Body of pancreas (tissue), 4 donors: ENCODE data around the gene RASGRF2. TPM values are rescaled to one million over a fixed set of nuclear protein-coding genes. Genes with fewer than 3 reads are reported as not detected.

Experiments
- ATAC-seq: fragments of 150-250 bp; one replicate; pipeline ENCODE4 v1.9.1; 2016
- DNase-seq, 4 donors: peaks; one replicate each; pipeline ENCODE4 v3.0.0-alpha.2; 2019
- H3K27ac ChIP-seq, 4 donors: fragments of 200-600 bp; sonication (generic); 1 replicate in 3 of 4; 2 replicates in 1 of 4; pipeline versions ENCODE4 v1.5.1 to v1.6.1; 2016 to 2019; ENCODE audit warnings: mild to moderate bottlenecking in 1 of 4, mixed read lengths in 1 of 4, moderate library complexity in 1 of 4
- H3K27me3 ChIP-seq, 2 donors: fragments of 200-600 bp; sonication (generic); one replicate each; pipeline ENCODE4 v1.6.0; 2016; ENCODE audit warnings: mild to moderate bottlenecking in 1 of 2
- H3K36me3 ChIP-seq, 2 donors: fragments of 200-600 bp; sonication (generic); replicated peaks in 1 of 2; 2 replicates each; pipeline ENCODE4 v1.5.1; 2016; ENCODE audit warnings: low read depth in 2 of 2; ENCODE audit not compliant: insufficient read depth in 1 of 2
- H3K4me1 ChIP-seq: fragments of 200-600 bp; sonication (generic); one replicate; pipeline ENCODE4 v1.6.0; 2016
- H3K4me3 ChIP-seq, 2 donors: fragments of 200-600 bp; sonication (generic); 1 replicate in 1 of 2; 2 replicates in 1 of 2; pipeline ENCODE4 v1.5.1; 2016 to 2019
- H3K9me3 ChIP-seq, 3 donors: fragments of 200-600 bp; sonication (generic); 1 replicate in 2 of 3; 2 replicates in 1 of 3; pipeline ENCODE4 v1.5.1; 2016
- CTCF ChIP-seq, 7 experiments: fragments of 450-650 bp in 4 of 7; fragments of 200-600 bp in 3 of 7; sonication (generic) in 3 of 7; IDR thresholded peaks; one replicate each; pipeline ENCODE4 v1.5.1; 2016 to 2019; ENCODE audit warnings: antibody characterized with exemption in 7 of 7
- POLR2A ChIP-seq, 3 donors: fragments of 450-650 bp; IDR thresholded peaks; one replicate each; pipeline ENCODE4 v1.6.1; 2016; ENCODE audit warnings: antibody characterized with exemption in 3 of 3, mild to moderate bottlenecking in 2 of 3
- WGBS, 2 donors: methylation state at CpG; one replicate each; pipeline ENCODE4 v1.1.5; 2017; 5-methylcytosine and 5-hydroxymethylcytosine counted together
- intact Hi-C: fragments of 100-400 bp; cut with DNase I; formaldehyde crosslinking; loops from one replicate; pipeline ENCODE4 v1.15.1; 2023
- total RNA-seq, 2 donors: library from RNA; depleted of rRNA; stranded (reverse); fragments of >200 nt; gene quantifications; one replicate each; pipeline ENCODE4 v1.1.0, GENCODE V29; 2016

The RASGRF2 gene
- total RNA-seq, 2 donors from 2014 or later = 1.6 to 3.6 TPM

GRCh38 chr5:80987078-80987766 lies 27.1 kb downstream of the RASGRF2 start:
- H3K4me1 ChIP-seq = no peaks in the 10 kb centered on the region
- H3K9me3 ChIP-seq = no peaks in the 10 kb centered on the region
- no peaks in the 10 kb centered on the region for H3K27me3 ChIP-seq
- H3K4me3 ChIP-seq = no peak overlapping the region
- no peak for ATAC-seq
- intact Hi-C loops = no loop called here
- no peaks in the 10 kb centered on the region for H3K36me3 ChIP-seq
- no peak for DNase-seq
- no peak for TF ChIP-seq CTCF (IDR thresholded peaks at IDR 0.05)
- TF ChIP-seq POLR2A (IDR thresholded peaks at IDR 0.05) = no peak
- no peak overlapping the region for H3K27ac ChIP-seq
- WGBS, 2 donors = 52 to 54% methylated on average over 7 of the region's 7 CpGs

GRCh38 chr5:80988419-80988935 lies 28.3 kb downstream of the RASGRF2 start:
- WGBS, 2 donors = 47 to 50% methylated on average over 2 of the region's 2 CpGs
- ATAC-seq (no peak), DNase-seq (no peak)
- intact Hi-C loops = no loop called here
- H3K4me1 ChIP-seq = no peaks in the 10 kb centered on the region
- H3K9me3 ChIP-seq = no peaks in the 10 kb centered on the region
- no peaks in the 10 kb centered on the region for H3K27me3 ChIP-seq
- TF ChIP-seq POLR2A (IDR thresholded peaks at IDR 0.05) (no peak), CTCF (IDR thresholded peaks at IDR 0.05) (no peak)
- H3K36me3 ChIP-seq = no peaks in the 10 kb centered on the region
- no peak overlapping the region for H3K4me3 ChIP-seq
- H3K27ac ChIP-seq = no peak overlapping the region

- TF ChIP-seq POLR2A (IDR thresholded peaks at IDR 0.05) (no peak), CTCF (IDR thresholded peaks at IDR 0.05) (no peak)
- whole genome bisulfite sequencing, 2 donors = 68% methylated on average over 3 of the region's 3 CpGs
- DNase-seq (no peak), ATAC-seq (no peak)
- intact Hi-C loops = no loop called here
- Histone ChIP-seq H3K36me3 (no peaks in the 10 kb centered on the region), H3K9me3 (no peaks in the 10 kb centered on the region), H3K27me3 (no peaks in the 10 kb centered on the region), H3K27ac (no peak overlapping the region), H3K4me3 (no peak overlapping the region), H3K4me1 (no peaks in the 10 kb centered on the region)
These were observed 29.7 kb downstream of the RASGRF2 start for GRCh38 chr5:80989883-80990282.

- intact Hi-C loops = no loop called here
- TF ChIP-seq CTCF (IDR thresholded peaks at IDR 0.05) = no peak
- TF ChIP-seq POLR2A (IDR thresholded peaks at IDR 0.05) = no peak
- Histone ChIP-seq H3K4me1 (no peaks in the 10 kb centered on the region), H3K36me3 (no peaks in the 10 kb centered on the region), H3K27me3 (no peaks in the 10 kb centered on the region), H3K27ac (no peak overlapping the region), H3K9me3 (no peaks in the 10 kb centered on the region), H3K4me3 (no peak overlapping the region)
- no peak for DNase-seq
- no peak for ATAC-seq
- WGBS, 2 donors = 67 to 77% methylated on average over 2 of the region's 2 CpGs
These were observed 30.4 kb downstream of the RASGRF2 start for GRCh38 chr5:80990527-80990926.

- Histone ChIP-seq H3K4me1 (no peaks in the 10 kb centered on the region), H3K4me3 (no peak overlapping the region), H3K27me3 (no peaks in the 10 kb centered on the region), H3K9me3 (no peaks in the 10 kb centered on the region), H3K27ac (no peak overlapping the region), H3K36me3 (no peaks in the 10 kb centered on the region)
- DNase-seq (no peak), ATAC-seq (no peak)
- TF ChIP-seq POLR2A (IDR thresholded peaks at IDR 0.05) (no peak), CTCF (IDR thresholded peaks at IDR 0.05) (no peak)
- intact Hi-C loops = no loop called here
- WGBS, 2 donors = 60 to 89% methylated on average over 1 of the region's 1 CpG
These were observed 30.8 kb downstream of the RASGRF2 start for GRCh38 chr5:80990971-80991370.
